NCI-H82 (cell line): ENCODE data around the gene GRIK3.

Experiments used
- DNase-seq: peaks from one replicate; lab custom pipeline; 2025; lab: John Stamatoyannopoulos, UW

Gene GRIK3

DNA sequence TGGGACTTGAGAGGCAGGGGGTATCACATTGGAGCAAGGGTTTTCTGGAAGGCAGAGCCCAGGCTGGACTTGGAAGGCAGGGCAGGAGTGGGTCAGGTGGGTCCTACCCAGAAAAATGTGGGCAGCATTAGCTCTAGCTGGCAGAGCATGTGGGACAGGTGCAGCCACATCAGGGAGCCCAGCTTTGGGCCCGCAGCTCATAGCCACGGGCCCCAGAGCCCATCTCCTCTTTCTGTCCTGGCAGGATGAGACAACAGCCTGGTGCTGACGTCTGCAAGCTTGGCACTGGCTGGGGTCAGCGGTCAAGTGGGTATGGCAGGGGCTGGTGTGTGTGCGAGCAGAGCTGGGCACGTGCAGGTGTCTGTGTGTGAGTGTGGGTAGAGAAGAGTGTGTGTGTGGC, 154.7 kb downstream of the GRIK3 start:
- no peak for DNase-seq

DNA sequence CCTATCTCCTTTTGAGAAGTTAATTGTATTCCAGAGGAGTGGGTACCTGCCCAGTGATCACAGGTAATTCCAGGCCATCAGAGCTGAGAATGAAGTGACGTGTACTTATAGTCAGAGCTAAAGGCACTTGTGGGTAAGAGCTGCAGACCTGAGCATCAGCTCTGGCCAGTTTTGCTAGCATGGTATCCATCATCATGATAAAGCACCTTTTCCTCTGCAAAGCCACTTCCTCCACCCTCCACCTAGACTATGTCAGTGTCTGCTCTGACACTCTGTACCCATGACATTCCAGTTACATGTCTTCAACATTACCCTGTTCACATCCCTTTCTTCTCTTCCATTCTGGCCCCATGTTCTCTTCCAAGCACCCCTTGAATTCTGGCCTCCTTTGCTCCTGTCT, 157.3 kb downstream of the GRIK3 start:
- DNase-seq = no peak

DNA sequence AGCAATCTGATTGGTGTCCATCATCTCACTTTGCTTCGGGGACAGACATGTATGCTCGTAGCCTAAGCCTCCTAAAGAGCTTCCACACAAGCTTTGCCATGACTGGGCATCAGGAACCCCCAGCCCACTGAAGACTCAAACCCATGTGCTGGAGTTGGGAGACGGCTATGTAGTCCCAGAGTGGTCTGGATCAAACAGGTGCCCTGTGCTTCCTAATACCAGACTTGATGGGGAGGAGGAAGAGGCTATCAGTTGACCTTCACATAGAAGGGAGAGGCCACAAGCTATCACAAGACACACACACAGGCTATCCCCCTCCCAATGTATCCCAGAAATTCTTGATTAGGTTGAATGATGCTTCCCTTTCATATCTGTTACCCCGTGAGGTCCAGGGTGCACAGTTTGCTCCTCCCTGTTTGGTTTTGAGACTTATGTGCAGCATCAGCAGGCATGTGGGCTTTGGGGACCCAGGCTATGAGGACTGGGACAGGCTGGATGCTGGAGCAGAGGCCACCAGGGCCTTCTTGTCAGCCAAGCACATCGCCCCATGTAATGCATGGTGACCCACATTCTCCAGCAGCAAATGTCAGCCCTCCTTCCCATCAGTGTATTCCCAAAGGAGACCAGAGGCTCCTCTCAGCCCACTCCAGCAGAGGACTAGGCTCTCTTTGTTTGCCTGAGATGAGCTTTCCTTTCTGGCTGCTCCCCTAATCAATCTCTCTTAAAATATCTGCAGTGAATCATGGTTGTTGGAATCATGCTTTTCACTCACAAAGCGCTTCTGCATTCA, 159.8 kb downstream of the GRIK3 start:
- DNase-seq = no peak

DNA sequence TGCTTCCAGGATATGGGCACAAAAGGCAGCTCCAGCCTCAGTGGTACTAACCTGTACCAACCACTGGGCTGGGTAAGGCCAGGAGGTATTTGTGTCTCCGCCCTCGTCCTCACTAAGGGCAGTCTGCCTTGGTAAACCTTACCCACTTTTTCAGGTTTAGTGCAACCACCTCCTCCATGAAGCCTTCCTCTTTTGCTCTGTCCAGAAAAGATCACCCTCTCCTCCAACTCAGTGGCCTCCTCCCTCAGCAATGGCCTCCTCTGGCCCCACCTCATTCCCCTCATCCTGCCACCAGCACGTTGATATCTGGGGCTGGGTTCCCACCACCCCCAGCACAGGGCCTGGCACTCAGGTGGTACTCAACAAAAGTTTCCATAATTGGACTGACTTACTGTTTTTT, 161.5 kb downstream of the GRIK3 start:
- DNase-seq = no peak

DNA sequence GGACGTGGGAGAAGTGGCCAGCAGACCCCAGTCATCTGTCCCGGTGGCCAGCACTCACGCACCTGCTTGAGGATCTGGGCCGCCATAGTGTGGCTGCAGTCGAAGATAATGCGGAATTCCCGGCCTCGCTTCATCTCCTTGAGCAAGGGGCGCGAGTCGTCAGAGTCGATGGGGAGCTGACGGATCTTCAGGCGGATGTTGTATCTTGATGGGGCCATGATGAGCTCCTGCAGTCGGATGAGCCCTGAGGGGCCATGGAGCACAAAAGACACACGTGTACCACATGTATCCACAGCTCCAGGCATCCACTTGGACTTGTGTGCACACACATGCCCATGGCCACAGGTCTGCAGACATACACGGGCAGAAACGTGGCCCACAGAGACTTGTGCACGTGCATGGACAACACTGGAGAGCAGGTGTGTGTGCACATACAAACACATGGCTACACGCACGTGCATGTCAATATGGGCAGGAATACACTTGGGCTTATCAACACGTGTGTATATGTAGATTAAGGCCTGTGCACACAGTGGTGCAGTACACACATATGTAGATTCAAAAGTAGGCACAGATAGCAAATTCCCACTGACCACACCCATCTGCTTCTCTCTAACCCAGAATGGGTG, 162.1 kb downstream of the GRIK3 start:
- DNase-seq = no peak

DNA sequence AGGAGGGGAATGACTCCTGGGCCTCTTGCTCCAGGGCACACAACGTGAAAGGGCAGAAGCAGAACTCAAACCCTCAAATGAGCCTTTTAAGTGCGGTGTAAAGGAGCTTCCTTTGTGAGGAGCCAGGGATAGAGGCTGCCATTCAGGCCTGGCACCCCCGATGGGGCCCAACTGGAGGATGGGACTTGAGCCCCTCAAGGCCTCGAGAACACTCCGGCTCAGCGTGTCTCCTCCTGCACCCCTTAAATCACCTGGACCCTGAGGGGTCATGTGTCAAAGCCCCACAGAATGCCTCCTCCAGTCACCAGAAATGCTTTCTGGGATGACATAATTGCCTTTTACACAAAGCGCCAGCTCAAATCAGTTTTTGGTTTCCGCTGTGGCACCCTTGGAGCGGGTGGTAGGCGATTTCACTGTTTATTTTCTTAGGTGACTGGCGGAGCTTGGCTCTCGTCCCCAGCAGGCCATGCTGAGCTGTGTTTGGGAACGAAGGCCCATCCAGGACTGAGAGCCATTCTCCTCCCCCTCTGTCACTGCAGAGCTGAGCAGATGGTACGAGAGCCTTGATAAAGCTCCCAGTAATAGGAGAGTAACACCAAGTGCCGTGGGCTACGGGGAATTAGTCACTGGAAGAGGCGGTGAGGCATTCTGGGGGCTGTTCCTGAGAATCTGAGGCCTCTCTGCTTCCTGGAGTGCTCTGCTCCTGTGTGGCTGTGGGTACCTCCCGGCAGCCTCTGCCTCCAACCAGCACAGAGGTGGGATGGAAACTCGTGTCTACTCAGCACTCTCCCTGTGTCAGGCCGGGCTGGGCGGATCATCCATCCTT, 163.0 kb downstream of the GRIK3 start:
- peak; percentile 98 for DNase-seq

DNA sequence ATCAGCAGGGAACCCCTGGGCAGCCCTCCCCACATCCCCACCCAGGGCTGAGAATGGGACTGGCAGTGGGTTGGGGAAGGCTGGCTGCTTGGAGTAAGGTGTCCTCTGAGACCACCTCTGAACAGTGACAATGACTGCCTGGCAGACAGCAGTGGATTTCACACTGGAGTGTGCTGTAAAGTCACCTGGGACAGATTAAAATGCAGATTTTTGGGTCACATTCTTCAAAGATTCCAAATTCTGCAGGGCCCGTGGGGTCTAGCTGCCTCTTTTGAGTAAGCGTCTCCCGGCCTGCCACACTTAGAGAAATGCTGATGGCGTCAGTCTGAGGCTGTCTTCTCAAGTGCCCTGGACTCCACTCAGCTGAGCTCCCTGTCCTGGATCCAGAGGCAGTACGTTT, 164.5 kb downstream of the GRIK3 start:
- peak; percentile 51 for DNase-seq

DNA sequence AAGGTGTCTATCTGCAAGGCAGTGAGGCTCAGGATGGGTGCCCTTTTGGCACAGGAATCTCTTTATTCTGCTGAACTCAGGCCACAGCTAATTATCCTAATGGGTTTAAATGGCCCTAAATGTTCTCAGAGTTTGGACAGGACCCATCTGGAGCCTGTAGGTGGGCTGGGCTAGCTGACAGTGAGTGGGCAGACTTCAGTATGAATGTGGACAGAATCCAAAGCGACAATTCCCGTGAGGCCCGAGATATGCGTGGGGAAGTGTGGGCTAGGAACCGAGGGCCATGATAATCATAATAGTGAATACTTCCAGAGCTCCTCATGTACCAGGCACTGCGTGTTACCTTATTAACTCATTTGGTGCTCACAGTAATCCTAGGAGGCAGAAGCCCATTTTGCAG, 165.3 kb downstream of the GRIK3 start:
- DNase-seq = peak; percentile 90

DNA sequence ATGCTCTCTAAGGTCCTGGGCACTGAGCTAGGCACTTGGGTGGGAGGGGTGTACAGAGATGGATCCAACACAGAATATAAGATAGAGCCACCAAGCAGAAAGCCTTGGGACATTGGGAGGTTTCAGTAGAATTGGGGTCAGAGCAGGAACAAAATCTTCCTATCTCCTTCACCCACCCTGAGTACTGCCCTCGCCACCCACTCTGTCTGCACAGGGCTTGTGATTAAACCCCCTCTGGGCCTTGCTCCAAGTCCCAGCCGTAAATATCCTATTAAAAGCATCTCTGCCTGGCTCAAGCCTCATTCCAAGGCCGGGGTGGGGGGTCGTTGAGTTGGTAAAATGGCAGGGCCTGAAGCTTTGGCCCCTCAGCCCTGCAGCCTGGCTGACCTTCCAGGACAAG, 166.7 kb downstream of the GRIK3 start:
- peak; percentile 66 for DNase-seq

DNA sequence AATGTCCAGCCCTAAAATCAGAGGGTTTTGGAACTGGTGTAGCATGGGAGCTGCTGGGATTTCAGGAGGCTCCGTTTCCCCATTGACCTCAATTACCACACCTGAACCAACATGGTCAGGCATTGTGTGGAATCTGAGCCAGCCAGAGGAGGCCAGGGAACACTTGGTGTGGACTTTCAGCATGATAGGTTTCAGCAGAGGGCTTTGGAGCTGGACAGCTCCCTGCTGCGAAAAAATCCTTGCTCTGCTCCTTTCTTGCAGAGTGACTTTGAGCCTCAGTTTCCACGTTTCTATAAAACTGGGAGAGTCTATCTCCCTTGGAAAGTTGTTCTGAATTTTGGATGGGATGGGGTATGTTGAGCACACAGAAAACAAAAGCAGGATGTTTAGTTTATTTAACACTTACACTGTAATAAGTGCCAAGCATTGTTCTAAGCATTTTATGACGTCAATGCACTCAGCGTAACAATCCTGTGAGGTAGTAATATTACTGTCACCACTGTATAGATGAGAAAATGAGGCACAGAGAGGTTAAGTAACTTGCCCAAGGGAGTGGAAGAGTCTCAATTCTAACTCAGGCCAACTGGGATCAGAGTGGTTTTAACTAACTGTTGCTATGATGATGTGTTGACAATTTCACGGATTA, 168.0 kb downstream of the GRIK3 start:
- no peak for DNase-seq

DNA sequence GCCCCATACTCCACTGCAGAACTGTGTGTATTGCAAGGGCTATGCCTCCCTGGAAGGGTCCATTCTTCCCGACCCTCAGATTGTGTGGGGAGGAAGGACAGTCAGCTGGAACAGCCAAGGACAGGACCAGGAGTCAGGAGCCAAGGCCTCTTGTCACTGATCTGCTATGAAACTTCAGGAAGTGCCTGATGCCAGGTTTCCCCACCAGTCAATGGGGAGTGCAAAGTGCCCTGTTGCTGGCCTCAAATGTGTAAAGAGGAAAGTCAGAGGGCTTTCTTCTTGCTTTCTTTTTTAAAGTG, 168.8 kb downstream of the GRIK3 start:
- DNase-seq = no peak

DNA sequence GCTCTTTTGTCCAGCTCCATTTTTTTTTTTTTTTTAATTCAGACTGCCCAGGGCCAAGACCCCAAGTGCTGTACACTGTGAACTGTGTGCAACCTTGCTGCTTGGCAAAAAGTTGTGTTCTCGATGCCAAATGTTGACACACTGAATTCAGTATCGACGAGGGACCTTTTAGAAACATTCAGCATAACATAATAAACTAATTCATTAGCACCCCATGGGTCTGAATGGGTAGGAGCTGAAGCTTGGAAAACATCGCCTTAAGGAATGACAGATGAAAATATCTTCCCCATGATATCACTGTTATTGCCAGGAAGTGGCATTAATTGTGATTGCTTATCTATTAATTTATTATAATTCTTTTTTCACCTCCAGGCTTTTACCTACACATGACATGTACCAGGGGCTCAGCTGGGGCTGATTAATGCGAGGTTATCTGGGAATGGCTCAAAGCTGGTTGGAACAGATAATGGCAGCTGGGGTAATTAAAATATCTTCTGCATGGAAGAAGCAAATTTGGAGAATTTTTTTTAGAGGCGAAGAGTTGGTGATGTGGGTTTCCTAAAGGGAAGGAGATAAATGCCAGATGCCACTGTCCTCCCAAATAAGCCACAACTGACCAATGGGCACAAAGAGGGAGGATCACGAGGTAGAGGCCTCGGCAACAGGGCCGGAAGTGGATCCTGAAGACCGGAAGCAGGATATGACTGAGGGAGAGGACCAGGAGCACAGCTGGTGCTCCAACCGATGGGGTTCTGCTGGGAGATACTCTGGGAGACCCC, 169.3 kb downstream of the GRIK3 start:
- no peak for DNase-seq

DNA sequence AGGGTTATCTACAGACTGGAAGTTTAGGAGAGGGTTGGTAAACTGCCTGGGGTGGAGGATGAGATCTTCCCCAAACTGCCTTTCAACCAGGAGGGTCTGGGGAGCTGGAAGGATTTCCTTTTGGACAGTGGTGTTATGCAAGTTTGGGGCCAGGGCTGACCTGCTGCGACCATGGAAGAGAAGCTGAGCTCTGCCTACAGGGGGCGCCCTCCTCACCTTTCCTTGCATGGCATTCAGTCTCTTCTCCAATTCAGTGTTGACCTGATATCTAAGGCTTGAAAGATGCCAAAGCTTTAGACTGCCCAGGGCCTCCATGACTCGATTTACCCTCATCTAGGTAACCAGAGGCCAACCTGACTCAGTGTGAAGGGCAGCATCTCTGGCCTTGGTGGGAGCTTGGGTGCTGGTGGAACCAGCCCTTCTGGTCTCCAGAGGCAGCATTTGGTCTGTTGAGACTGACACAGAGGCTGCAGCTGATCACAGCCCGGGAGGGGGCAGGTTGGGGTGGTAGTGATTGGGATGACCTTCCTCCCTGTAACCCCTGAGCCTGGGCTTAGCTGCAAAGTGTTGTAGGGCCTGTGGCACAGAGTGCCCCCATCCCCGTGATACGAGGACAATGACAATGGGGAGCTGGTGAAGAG, 170.0 kb downstream of the GRIK3 start:
- peak; percentile 72 for DNase-seq

DNA sequence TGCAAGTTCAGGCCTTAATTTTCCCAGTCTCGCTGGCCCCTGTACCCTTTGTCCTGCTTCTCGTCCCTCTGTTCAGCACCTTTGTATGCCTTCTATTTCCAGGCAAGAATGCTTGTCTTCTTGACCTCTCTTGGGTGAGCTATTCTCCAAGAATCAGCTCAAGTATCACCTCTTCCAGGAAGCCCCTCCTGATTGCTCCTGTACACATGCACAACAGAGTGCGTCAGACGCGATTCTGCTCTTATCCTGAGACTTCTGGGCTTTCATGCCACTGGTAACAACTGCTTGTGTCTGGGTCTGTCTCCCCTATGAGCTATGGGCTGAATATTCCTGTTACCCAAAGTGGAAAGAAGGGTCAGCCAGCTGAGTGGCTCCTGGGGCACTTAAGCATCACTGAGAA, 170.8 kb downstream of the GRIK3 start:
- DNase-seq = no peak

DNA sequence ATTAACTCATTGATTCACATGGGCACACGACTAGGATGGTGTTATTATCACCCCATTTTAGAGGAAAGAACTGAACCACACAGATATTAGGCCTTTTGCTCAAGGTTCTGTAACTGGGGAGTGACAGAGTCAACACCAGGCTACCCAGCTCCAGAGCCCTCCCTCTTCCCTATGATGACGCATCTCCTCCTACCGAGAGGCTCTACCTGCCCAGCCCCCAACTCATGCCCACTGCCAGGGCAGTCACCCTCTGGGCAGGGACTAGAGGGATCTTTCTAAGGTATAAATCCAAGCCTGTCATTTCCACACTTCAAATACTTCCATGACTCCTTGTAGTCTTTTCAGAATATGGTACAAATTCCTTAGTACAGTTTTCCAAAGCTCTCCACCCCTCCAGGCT, 171.3 kb downstream of the GRIK3 start:
- DNase-seq = no peak

DNA sequence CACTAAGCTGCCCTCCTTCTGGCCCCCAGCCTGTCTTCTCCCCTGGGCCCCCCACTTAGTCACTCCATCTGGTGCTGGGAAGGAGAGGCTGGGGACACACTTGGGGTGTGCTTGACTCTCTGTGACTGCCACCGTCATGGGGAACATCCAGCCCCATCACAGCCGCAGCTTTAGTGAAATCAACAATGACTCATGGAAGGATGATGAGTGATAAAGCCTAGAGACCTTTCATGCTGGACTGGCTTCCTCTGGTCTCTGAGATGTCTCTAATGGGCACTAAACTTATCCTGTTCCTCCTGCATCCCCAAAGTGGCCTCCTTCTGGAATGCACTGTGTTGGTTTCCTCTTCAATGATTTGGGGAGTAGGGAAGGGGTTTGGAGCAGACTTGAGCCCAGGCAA, 172.9 kb downstream of the GRIK3 start:
- DNase-seq = no peak

DNA sequence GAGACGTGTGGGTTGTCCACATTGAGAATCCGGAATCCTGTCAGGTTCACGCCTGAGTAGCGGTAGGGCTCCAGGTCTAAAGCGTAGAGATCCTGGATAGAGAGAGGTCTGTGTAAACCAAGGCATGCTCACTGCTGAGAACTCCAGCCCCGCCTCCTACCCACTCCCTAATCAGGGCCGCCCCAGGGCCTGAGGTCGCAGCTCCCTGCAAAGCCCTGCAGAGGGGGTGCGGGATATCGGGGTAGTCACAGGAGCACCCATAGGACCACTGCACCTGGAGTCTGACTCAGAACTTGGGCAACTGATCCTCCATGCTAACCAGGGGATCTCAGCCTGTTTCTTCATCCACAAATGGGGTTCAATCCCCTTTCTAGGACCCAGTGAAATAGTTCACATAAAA, 174.4 kb downstream of the GRIK3 start:
- DNase-seq = no peak

DNA sequence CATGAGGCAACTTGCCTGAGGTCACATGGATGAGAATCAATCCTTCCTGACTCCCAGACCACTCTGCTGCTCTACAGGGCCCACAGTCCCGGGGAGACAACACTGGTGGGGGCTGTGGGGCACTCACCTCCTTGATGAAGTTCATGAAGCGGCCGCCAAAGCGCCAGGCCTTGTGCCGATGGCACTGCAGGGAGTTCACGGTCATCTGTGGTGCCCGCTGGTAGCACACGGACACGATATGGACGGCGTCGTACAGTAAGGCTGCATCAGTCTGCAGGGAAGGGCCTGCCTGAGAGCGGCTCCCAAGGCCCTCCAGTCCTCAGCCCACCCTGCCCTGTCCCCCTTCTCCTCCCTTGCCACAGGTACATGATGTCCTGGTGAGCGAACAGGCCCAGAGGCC, 175.3 kb downstream of the GRIK3 start:
- no peak for DNase-seq

DNA sequence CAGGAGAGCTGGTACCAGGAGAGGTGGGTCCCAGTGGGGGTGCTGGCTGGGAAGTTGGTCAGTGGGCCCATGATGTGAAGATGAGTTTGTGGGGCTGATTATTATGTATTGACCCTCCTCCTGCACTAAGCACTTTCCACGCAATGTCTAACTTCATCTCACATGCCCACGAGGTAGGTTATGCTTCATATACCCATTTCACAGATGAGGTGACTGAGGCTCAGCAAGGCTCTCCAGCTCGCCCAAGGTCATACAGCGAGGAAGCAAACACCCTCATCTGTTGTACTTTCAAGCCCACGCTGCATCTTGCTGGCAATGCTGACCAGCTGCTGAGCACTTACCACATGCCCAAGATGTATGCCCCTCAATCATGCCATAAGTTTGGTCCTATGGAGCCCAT, 175.8 kb downstream of the GRIK3 start:
- no peak for DNase-seq

DNA sequence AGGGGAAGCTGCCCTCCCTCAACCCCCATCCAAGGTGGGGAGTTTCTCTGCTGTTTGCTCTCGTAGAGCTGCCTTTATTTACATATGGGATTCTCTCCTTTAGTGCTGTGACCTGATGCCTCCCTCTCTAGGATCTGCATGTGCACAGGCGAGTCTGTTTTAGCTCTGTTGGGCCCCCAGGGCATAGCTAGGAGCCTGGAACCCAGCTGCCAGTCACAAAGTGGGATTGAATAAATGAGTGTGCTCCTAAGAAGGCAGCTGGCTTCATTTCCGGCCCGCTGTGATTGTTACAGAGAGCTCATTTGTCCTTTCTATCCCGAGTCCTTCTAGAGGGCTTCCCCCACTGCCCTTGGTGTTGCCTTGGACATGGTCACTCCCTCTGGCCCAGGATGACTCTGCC, 176.6 kb downstream of the GRIK3 start:
- DNase-seq = no peak

DNA sequence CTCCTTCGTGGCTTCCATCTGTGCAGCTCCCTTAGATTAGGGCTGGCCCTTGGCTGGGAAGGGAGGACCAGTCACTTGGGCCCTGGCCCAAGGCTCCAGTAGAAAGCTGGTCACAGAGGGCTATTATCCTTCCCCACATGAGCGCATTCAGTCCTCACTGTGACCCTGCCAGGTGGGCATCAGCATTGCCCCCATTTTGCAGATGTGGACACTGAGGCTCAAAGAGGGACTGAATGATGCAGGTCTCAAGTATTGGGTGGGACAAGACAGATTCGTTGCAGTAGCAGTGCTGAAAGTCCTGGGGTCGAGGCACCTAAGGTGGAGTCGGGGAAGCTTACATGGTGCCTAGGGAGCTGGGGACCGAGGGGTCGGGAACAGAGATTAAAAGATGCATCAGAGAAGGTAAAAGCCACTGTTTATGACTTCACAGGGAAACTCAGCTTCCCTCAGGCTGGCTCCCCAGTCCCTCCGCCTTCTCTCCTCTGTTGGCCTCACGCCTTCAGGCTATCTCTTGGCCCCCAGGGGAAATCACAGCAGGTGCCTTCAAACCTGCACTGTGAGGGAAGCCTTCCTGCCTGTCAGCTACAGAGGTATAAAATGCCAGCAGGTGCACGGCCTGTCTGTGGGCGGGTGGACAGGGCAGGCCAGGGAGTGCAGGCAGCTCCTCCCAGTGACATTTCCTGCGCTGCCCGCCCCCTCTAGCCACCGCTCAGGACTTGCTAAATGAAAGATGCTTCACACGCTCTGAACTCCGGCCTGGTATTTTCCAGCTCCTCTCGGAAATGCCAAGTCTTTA, 178.4 kb downstream of the GRIK3 start:
- DNase-seq = no peak
